ENCODE measurements around the gene EPN2.
A peak's percentile ranks its signal among the peaks of the same experiment; 100 is the strongest.

EPN2 gene

DNA sequence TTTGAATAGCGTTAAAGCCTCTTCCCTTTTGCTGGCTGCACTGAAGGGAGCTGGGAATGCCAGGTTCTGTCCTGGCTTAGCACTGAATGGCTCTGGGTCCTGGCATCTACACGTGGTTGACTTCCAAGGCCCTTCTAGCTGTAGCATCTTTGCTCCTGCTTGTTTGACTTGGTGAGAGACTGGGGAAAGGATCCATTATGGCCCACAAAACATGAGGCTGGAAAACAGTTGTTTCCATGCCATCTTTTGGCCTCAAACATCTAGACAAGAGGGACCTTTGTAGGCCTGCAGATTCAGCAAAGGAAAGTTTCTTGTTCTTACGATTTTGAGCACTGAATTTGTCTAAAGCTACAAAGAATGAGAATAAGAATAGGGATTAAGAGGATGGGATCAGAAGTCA, 32.5 kb downstream of the EPN2 start:
- no peak overlapping the region for H3K4me3 ChIP-seq (ENCODE audit: low read depth, low read length)
- no peak for DNase-seq (ENCODE audit: low read depth)
- no peak for TF ChIP-seq CTCF (conservative IDR thresholded peaks at IDR 0.05; ENCODE audit: low read depth, low read length)

GRCh38 chr17:19270347-19270703, 33.2 kb downstream of the EPN2 start:
- no peak for DNase-seq (ENCODE audit: low read depth)
- TF ChIP-seq CTCF (conservative IDR thresholded peaks at IDR 0.05; ENCODE audit: low read depth, low read length): no peak
- H3K4me3 ChIP-seq (ENCODE audit: low read depth, low read length): no peak overlapping the region

- no peak for DNase-seq (ENCODE audit: low read depth)
- TF ChIP-seq CTCF (conservative IDR thresholded peaks at IDR 0.05; ENCODE audit: low read depth, low read length): no peak
- no peak overlapping the region for H3K4me3 ChIP-seq (ENCODE audit: low read depth, low read length)
Measured at GRCh38 chr17:19270704-19271611, 33.8 kb downstream of the EPN2 start.

DNA sequence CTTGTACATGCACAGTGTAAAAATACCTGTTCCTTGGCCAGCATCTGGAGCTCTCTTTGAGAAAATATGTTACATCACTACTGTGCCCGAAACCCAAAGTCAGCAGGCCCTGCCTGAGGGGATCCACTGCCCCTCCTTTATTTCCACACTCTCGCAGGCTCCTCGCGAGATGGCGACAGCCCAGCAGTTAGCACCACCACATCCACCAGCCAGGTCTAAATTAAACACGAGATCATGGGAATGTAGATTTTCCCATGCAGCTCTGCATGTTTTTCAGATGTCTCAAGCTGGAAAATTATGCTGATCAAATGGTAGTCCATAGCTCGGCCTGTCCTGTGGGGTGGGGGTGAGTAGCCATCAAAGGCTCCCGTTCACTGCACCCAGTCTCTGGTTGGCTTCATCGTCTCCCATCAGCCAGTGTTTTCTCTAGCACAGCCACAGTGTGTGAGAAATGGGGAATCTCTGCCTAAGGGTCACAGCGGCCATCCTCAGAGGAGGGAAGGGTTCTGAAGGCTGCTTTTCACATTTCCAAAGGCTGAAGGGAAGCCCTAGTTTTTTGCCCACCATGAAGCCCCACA, 34.7 kb downstream of the EPN2 start:
- no peak overlapping the region for H3K4me3 ChIP-seq (ENCODE audit: low read depth, low read length)
- DNase-seq (ENCODE audit: low read depth): peak; percentile 43
- no peak for TF ChIP-seq CTCF (conservative IDR thresholded peaks at IDR 0.05; ENCODE audit: low read depth, low read length)

DNA sequence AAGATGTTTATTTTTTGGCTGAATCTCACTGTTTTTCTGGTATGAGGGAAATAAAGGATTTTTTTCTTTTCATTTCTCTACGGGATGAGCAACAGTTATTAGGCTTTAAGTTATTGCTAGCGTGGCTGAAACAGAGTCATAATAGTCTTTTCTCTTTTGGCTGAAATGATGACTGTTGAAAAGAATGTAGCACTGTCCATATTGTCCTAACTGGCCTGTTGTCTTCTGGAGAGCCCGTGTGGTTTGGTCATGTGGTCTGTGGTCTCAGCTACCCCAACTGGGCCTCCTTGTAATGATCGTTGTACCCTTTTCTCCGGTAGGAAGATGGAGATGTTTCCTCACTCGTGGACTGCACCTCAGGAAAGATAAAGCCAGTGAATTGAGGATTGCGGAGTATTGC, 36.6 kb downstream of the EPN2 start:
- H3K4me3 ChIP-seq (ENCODE audit: low read depth, low read length): no peak overlapping the region
- no peak for TF ChIP-seq CTCF (conservative IDR thresholded peaks at IDR 0.05; ENCODE audit: low read depth, low read length)
- DNase-seq (ENCODE audit: low read depth): no peak

DNA sequence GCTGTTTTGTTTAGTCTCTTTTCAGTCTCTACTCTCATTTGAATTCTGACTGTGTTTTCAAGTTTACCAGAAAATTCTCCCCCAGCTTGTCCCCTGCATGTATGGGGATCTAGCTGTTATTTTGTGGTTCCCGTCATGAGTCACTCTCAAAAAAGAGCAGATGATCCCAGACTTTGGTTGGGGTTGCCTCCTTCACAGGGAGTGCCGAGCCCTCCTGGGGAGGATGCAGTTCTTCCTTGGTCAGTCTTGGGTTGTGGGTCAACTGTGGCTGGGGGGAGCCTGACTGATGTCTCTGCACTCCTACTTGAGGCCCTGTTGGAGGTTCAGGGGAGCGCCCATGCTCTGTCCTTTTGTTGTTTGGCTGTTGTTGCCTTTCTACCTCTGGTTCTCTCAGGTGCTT, 37.7 kb downstream of the EPN2 start:
- peak; percentile 26 for DNase-seq (ENCODE audit: low read depth)
- H3K4me3 ChIP-seq (ENCODE audit: low read depth, low read length): no peak overlapping the region
- no peak for TF ChIP-seq CTCF (conservative IDR thresholded peaks at IDR 0.05; ENCODE audit: low read depth, low read length)
